CD4-positive, alpha-beta memory T cell (primary cell): ENCODE results near the gene DOCK4. TPM values are rescaled to one million over a fixed set of nuclear protein-coding genes. Genes with fewer than 3 reads are reported as not detected.

Experiments used
- CTCF ChIA-PET: fragments of 350-600 bp; sonication (Branson Sonifier 250); formaldehyde crosslinking; loops from one replicate; lab custom pipeline; 2021; ENCODE audit warnings: inconsistent platforms; ENCODE audit not compliant: partially characterized antibody; lab: Charles Lee
- POLR2A ChIA-PET: fragments of 350-600 bp; sonication (Branson Sonifier 250); formaldehyde crosslinking; loops from one replicate; lab custom pipeline; 2021; ENCODE audit not compliant: partially characterized antibody; lab: Charles Lee
- DNase-seq, 5 donors: peaks; one replicate each; pipeline versions ENCODE4 v3.0.0 to v3.0.0-alpha.2; 2020 to 2022; ENCODE audit warnings: mixed read lengths in 1 of 5
- H3K27ac ChIP-seq: one replicate; pipeline ENCODE4 v1.7.0; 2013; ENCODE audit warnings: low read depth, low read length
- H3K27me3 ChIP-seq: 2 replicates; pipeline ENCODE4 v1.7.0; 2013; ENCODE audit warnings: mild to moderate bottlenecking, low read length, moderate library complexity; ENCODE audit not compliant: insufficient read depth
- H3K36me3 ChIP-seq: 2 replicates; pipeline ENCODE4 v1.7.0; 2013; ENCODE audit warnings: mild to moderate bottlenecking, low read length, moderate library complexity; ENCODE audit not compliant: insufficient read depth
- H3K4me1 ChIP-seq: 2 replicates; pipeline ENCODE4 v1.7.0; 2013; ENCODE audit warnings: mild to moderate bottlenecking, low read length, moderate library complexity; ENCODE audit not compliant: insufficient read depth
- H3K4me3 ChIP-seq, 2 donors: one replicate each; pipeline ENCODE4 v1.7.0; 2013; ENCODE audit warnings: low read length in 2 of 2, mild to moderate bottlenecking in 1 of 2
- H3K9me3 ChIP-seq, 2 donors: one replicate each; pipeline ENCODE4 v1.7.0; 2013; ENCODE audit warnings: low read length in 2 of 2, control low read depth in 1 of 2; ENCODE audit not compliant: control insufficient read depth in 1 of 2
- H3K27ac Mint-ChIP-seq, 7 donors: one replicate each; pipeline ENCODE4 v1.8.0; 2020 to 2021; ENCODE audit warnings: mixed read lengths in 7 of 7, mild to moderate bottlenecking in 6 of 7, inconsistent platforms in 3 of 7, moderate library complexity in 3 of 7
- H3K27me3 Mint-ChIP-seq, 2 donors: one replicate each; pipeline ENCODE4 v1.8.0; 2020 to 2021; ENCODE audit warnings: mixed read lengths in 2 of 2
- H3K36me3 Mint-ChIP-seq, 2 donors: one replicate each; pipeline ENCODE4 v1.8.0; 2020 to 2021; ENCODE audit warnings: mixed read lengths in 2 of 2, inconsistent platforms in 1 of 2, mild to moderate bottlenecking in 1 of 2
- H3K4me1 Mint-ChIP-seq, 4 donors: one replicate each; pipeline ENCODE4 v1.8.0; 2020 to 2021; ENCODE audit warnings: mixed read lengths in 4 of 4, mild to moderate bottlenecking in 1 of 4
- H3K4me3 Mint-ChIP-seq, 8 donors: one replicate each; pipeline ENCODE4 v1.8.0; 2020 to 2021; ENCODE audit warnings: mixed read lengths in 8 of 8, mild to moderate bottlenecking in 7 of 8, moderate library complexity in 6 of 8, inconsistent platforms in 3 of 8
- H3K9me3 Mint-ChIP-seq, 8 donors: one replicate each; pipeline ENCODE4 v1.8.0; 2020 to 2021; ENCODE audit warnings: mixed read lengths in 8 of 8, mild to moderate bottlenecking in 5 of 8, inconsistent platforms in 3 of 8, moderate library complexity in 1 of 8
- intact Hi-C: fragments of 100-400 bp; cut with micrococcal nuclease; formaldehyde crosslinking; loops from one replicate; pipeline ENCODE4 v1.15.1; 2023
- polyA plus RNA-seq, 2 donors: library from polyadenylated mRNA; unstranded; fragments of 300-500 nt; fragmentation: Illumina TruSeq; gene quantifications; one replicate each; pipeline ENCODE4 v1.2.3, GENCODE V29; 2021
- total RNA-seq, 2 experiments: library from RNA; stranded (reverse); gene quantifications; one replicate each; pipeline ENCODE4 v1.2.3, GENCODE V29; 2021

The DOCK4 gene
- total and polyA plus RNA-seq, 4 experiments from 2014 or later, result 0.47 to 1.5 (median 1.2) TPM; not detected in 1

- H3K4me1 Mint-ChIP-seq, result no peaks in the 10 kb centered on the region
- POLR2A ChIA-PET, result no interaction called here
- intact Hi-C loops, result no loop called here
- no peak overlapping the region for H3K4me3 ChIP-seq
- H3K27me3 Mint-ChIP-seq, result peaks cover 1 to 8% of the 10 kb centered on the region in 2 donors
- H3K4me3 Mint-ChIP-seq, result no peak overlapping the region
- H3K27me3 ChIP-seq, result no peaks in the 10 kb centered on the region
- no peak overlapping the region for H3K27ac ChIP-seq
- H3K9me3 Mint-ChIP-seq, result no peaks in the 10 kb centered on the region
- no peak overlapping the region for H3K27ac Mint-ChIP-seq
- no peaks in the 10 kb centered on the region for H3K36me3 Mint-ChIP-seq
- CTCF ChIA-PET, result no interaction called here
- H3K4me1 ChIP-seq, result no peaks in the 10 kb centered on the region
- H3K9me3 ChIP-seq, result no peaks in the 10 kb centered on the region
- no peaks in the 10 kb centered on the region for H3K36me3 ChIP-seq
- no peak for DNase-seq
Observed at GRCh38 chr7:112160130-112160770, 45.9 kb downstream of the DOCK4 start.

GRCh38 chr7:112159351-112159750, 46.8 kb downstream of the DOCK4 start:
- H3K4me1 ChIP-seq, result no peaks in the 10 kb centered on the region
- intact Hi-C loops, result no loop called here
- peaks cover 4 to 10% of the 10 kb centered on the region in 2 donors for H3K27me3 Mint-ChIP-seq
- H3K4me3 ChIP-seq, result no peak overlapping the region
- ChIA-PET CTCF (no interaction called here), POLR2A (no interaction called here)
- no peaks in the 10 kb centered on the region for H3K9me3 ChIP-seq
- DNase-seq, result no peak
- no peaks in the 10 kb centered on the region for H3K36me3 Mint-ChIP-seq
- H3K4me3 Mint-ChIP-seq, result no peak overlapping the region
- H3K36me3 ChIP-seq, result no peaks in the 10 kb centered on the region
- H3K27me3 ChIP-seq, result no peaks in the 10 kb centered on the region
- no peaks in the 10 kb centered on the region for H3K4me1 Mint-ChIP-seq
- H3K27ac ChIP-seq, result no peak overlapping the region
- no peaks in the 10 kb centered on the region for H3K9me3 Mint-ChIP-seq
- no peak overlapping the region for H3K27ac Mint-ChIP-seq

- no peak overlapping the region for H3K27ac ChIP-seq
- H3K9me3 Mint-ChIP-seq, result no peaks in the 10 kb centered on the region
- DNase-seq, result no peak
- no peaks in the 10 kb centered on the region for H3K4me1 Mint-ChIP-seq
- ChIA-PET CTCF (interaction anchor here (1.5 kb wide), 1 partner anchor 13 kb away, joined by 3 read pairs; no protein-coding TSS in a partner anchor), POLR2A (no interaction called here)
- H3K36me3 ChIP-seq, result no peaks in the 10 kb centered on the region
- peaks cover 5 to 8% of the 10 kb centered on the region in 2 donors for H3K27me3 Mint-ChIP-seq
- H3K4me1 ChIP-seq, result no peaks in the 10 kb centered on the region
- no peaks in the 10 kb centered on the region for H3K27me3 ChIP-seq
- H3K4me3 ChIP-seq, result no peak overlapping the region
- H3K36me3 Mint-ChIP-seq, result no peaks in the 10 kb centered on the region
- H3K27ac Mint-ChIP-seq, result no peak overlapping the region
- no peaks in the 10 kb centered on the region for H3K9me3 ChIP-seq
- intact Hi-C loops, result no loop called here
- no peak overlapping the region for H3K4me3 Mint-ChIP-seq
Observed at GRCh38 chr7:112157072-112157471, 49.1 kb downstream of the DOCK4 start.

- H3K36me3 ChIP-seq, result no peaks in the 10 kb centered on the region
- no peak for DNase-seq
- CTCF ChIA-PET, result no interaction called here
- Mint-ChIP-seq H3K27ac (no peak overlapping the region), H3K36me3 (no peaks in the 10 kb centered on the region), H3K9me3 (no peaks in the 10 kb centered on the region), H3K4me1 (no peaks in the 10 kb centered on the region), H3K4me3 (no peak overlapping the region), H3K27me3 (peaks cover 5 to 10% of the 10 kb centered on the region in 2 donors)
- H3K4me1 ChIP-seq, result no peaks in the 10 kb centered on the region
- intact Hi-C loops, result no loop called here
- POLR2A ChIA-PET, result no interaction called here
- no peaks in the 10 kb centered on the region for H3K9me3 ChIP-seq
- no peak overlapping the region for H3K27ac ChIP-seq
- H3K27me3 ChIP-seq, result no peaks in the 10 kb centered on the region
- no peak overlapping the region for H3K4me3 ChIP-seq
Observed at GRCh38 chr7:112156412-112156811, 49.8 kb downstream of the DOCK4 start.

- Histone ChIP-seq H3K9me3 (no peaks in the 10 kb centered on the region), H3K4me3 (no peak overlapping the region), H3K27ac (no peak overlapping the region), H3K36me3 (no peaks in the 10 kb centered on the region), H3K27me3 (no peaks in the 10 kb centered on the region), H3K4me1 (no peaks in the 10 kb centered on the region)
- Mint-ChIP-seq H3K4me3 (no peak overlapping the region), H3K4me1 (no peaks in the 10 kb centered on the region), H3K9me3 (no peaks in the 10 kb centered on the region), H3K27me3 (peaks cover 8 to 17% of the 10 kb centered on the region in 2 donors), H3K27ac (no peak overlapping the region), H3K36me3 (no peaks in the 10 kb centered on the region)
- ChIA-PET CTCF (no interaction called here), POLR2A (no interaction called here)
- DNase-seq, result no peak
- intact Hi-C loops, result no loop called here
Observed at GRCh38 chr7:112154690-112155089, 51.5 kb downstream of the DOCK4 start.

GRCh38 chr7:112152186-112152585, 54.0 kb downstream of the DOCK4 start:
- POLR2A ChIA-PET, result no interaction called here
- CTCF ChIA-PET, result interaction anchor here (0.6 kb wide), 1 partner anchor 1017 kb away, joined by 3 read pairs; no protein-coding TSS in a partner anchor
- intact Hi-C loops, result no loop called here
- H3K9me3 Mint-ChIP-seq, result no peaks in the 10 kb centered on the region
- Histone ChIP-seq H3K27me3 (no peaks in the 10 kb centered on the region), H3K27ac (no peak overlapping the region), H3K9me3 (no peaks in the 10 kb centered on the region), H3K4me1 (no peaks in the 10 kb centered on the region), H3K36me3 (no peaks in the 10 kb centered on the region), H3K4me3 (no peak overlapping the region)
- peaks cover 16 to 22% of the 10 kb centered on the region in 2 donors for H3K27me3 Mint-ChIP-seq
- H3K4me3 Mint-ChIP-seq, result no peak overlapping the region
- H3K36me3 Mint-ChIP-seq, result no peaks in the 10 kb centered on the region
- no peak for DNase-seq
- no peaks in the 10 kb centered on the region for H3K4me1 Mint-ChIP-seq
- no peak overlapping the region for H3K27ac Mint-ChIP-seq

- H3K27ac ChIP-seq, result no peak overlapping the region
- no peaks in the 10 kb centered on the region for H3K4me1 Mint-ChIP-seq
- CTCF ChIA-PET, result no interaction called here
- H3K36me3 Mint-ChIP-seq, result no peaks in the 10 kb centered on the region
- POLR2A ChIA-PET, result no interaction called here
- peak overlapping the region in 1 of 7 donors; percentile 18 for H3K27ac Mint-ChIP-seq
- no peaks in the 10 kb centered on the region for H3K36me3 ChIP-seq
- peaks cover 16 to 22% of the 10 kb centered on the region in 2 donors for H3K27me3 Mint-ChIP-seq
- H3K9me3 ChIP-seq, result no peaks in the 10 kb centered on the region
- H3K9me3 Mint-ChIP-seq, result no peaks in the 10 kb centered on the region
- H3K4me3 Mint-ChIP-seq, result no peak overlapping the region
- H3K4me3 ChIP-seq, result no peak overlapping the region
- intact Hi-C loops, result no loop called here
- H3K27me3 ChIP-seq, result no peaks in the 10 kb centered on the region
- DNase-seq, result no peak
- H3K4me1 ChIP-seq, result no peaks in the 10 kb centered on the region
Observed at GRCh38 chr7:112150823-112151641, 55.2 kb downstream of the DOCK4 start.
